LNCaP clone FGC (cell line): Measurements from ENCODE around the gene SAMHD1.
"Not testable (repeated sequence)": the region's sequence is repeated elsewhere in the genome, so short reads cannot be mapped to it uniquely, and the experiment has no call there.

Source experiments
- DNase-seq: peaks from one replicate; pipeline ENCODE4 v3.0.0-alpha.2; 2011; ENCODE audit warnings: low read depth
- H3K4me3 ChIP-seq: 2 replicates; pipeline ENCODE4 v1.5.1; 2011; ENCODE audit warnings: mild to moderate bottlenecking, low read depth, low read length, control low read depth
- TF ChIP-seq, protein P1 (sequence below): IDR thresholded peaks from 2 replicates; pipeline ENCODE4 v1.5.1; 2012; ENCODE audit warnings: mild to moderate bottlenecking; ENCODE audit not compliant: control insufficient read depth, insufficient read depth; ENCODE audit errors: extremely low read depth

SAMHD1 gene

DNA sequence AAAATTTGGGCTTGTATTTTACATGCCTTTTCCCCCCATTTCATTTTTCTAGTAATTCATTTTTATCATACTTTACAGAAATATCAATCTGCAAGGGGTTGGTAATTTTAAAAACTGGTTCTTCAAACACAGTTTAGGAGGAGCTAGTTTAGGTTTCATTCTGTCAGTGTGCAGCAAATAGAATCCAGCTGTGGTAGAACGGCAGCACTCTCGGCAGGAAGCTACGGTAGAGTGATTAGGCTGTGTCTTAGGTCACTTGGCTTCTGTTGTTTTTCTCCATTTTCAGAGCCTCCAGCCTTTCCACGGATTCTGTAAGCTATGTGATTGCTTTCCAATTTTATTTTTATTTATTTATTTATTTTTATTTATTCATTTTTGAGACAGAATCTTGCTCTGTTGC lies 42.9 kb downstream of the SAMHD1 start:
- DNase-seq = no peak
- no peak overlapping the region for H3K4me3 ChIP-seq
- TF ChIP-seq, protein P1, sequence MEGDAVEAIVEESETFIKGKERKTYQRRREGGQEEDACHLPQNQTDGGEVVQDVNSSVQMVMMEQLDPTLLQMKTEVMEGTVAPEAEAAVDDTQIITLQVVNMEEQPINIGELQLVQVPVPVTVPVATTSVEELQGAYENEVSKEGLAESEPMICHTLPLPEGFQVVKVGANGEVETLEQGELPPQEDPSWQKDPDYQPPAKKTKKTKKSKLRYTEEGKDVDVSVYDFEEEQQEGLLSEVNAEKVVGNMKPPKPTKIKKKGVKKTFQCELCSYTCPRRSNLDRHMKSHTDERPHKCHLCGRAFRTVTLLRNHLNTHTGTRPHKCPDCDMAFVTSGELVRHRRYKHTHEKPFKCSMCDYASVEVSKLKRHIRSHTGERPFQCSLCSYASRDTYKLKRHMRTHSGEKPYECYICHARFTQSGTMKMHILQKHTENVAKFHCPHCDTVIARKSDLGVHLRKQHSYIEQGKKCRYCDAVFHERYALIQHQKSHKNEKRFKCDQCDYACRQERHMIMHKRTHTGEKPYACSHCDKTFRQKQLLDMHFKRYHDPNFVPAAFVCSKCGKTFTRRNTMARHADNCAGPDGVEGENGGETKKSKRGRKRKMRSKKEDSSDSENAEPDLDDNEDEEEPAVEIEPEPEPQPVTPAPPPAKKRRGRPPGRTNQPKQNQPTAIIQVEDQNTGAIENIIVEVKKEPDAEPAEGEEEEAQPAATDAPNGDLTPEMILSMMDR = no peak

DNA sequence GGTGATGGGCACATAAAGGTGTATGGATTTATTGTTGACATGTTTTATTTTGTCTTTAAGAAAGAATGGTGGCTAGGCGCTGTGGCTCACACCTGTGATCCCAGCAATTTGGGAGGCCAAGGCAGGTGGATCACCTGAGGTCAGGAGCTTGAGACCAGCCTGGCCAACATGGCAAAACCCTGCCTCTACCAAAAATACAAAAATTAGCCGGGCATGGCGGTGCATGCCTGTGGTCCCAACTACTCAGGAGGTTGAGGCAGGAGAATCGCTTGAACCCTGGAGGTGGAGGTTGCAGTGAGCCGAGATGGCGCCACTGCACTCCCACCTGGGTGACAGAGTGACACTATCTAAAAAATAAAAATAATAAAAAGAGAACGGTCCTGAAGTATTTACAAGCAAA lies 45.4 kb downstream of the SAMHD1 start:
- not testable (repeated sequence) for DNase-seq, H3K4me3 ChIP-seq

DNA sequence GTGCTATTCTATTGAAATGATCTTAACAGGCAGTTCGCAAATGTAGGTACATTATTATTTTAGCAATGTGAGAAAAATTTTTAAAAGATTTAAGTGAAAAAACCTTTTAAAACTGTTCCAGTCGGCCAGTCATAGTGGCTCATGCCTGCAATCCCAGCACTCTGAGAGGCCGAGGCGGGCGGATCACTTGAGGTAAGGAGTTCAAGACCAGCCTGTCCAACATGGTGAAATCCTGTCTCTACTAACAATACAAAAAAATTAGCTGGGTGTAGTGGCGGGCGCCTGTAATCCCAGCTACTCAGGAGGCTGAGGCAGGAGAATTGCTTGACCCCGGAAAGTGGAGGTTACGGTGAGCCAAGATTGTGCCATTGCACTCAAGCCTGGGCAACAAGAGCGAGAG lies 45.9 kb downstream of the SAMHD1 start:
- H3K4me3 ChIP-seq, DNase-seq: not testable (repeated sequence)

DNA sequence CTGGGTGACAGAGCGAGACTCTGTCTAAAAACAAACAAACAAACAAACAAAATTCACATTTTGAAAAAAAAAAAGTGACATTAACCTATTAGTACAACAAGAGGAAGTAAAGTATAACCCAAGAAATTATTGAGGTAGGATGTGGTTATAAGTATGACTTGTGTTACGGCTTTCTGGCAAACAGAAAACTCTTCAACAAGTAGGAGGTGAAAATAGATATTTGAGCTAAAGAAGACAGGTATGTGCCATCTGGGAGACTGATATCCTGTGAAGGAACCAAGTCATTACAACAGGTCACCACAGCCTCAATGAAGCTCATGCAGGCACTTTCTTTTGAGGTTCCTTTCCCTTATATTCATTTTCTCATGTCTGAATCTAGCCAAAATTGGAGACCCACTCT lies 46.8 kb downstream of the SAMHD1 start:
- no peak overlapping the region for H3K4me3 ChIP-seq
- DNase-seq = no peak
- TF ChIP-seq, protein P1 = no peak

DNA sequence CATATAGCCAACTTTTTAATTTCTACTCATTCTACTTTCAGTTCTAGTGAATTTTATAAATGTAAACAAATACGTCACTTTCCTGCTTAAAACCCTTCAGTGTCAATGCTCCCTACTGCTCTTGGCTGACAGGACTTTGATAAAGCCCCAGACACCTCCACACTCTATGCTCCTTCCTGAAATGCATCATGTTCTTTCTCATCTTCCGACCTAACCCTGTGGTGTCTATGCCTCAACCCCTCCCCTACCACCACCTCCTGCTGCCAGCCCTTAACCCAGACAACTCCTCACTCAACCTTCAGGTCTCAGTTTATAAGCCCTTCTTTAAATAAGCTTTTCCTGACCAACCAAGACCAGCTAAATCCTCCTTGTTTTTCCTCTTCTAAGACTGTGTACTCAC lies 56.5 kb downstream of the SAMHD1 start:
- no peak for DNase-seq
- TF ChIP-seq, protein P1 = no peak
- no peak overlapping the region for H3K4me3 ChIP-seq

DNA sequence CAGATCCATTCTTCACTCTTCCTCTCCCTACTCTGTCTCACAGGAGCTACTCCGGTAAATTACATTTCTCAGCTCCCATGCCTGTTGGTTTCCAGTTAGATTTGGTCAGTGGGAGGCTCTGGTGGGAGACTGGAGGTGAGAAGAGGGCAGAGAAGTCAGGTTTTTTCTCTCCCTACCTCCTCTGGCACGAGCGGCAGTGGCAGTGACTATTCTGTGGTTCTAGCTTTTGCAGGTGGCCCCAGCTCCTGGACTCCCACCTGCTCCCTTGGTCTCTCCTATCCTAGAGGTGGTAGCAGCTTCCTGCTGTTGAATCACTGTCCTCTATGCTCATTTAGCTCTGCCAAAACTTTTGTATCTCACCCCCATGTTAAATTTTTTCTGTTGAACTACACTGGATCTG lies 57.7 kb downstream of the SAMHD1 start:
- no peak overlapping the region for H3K4me3 ChIP-seq
- TF ChIP-seq, protein P1 = no peak
- DNase-seq = no peak

DNA sequence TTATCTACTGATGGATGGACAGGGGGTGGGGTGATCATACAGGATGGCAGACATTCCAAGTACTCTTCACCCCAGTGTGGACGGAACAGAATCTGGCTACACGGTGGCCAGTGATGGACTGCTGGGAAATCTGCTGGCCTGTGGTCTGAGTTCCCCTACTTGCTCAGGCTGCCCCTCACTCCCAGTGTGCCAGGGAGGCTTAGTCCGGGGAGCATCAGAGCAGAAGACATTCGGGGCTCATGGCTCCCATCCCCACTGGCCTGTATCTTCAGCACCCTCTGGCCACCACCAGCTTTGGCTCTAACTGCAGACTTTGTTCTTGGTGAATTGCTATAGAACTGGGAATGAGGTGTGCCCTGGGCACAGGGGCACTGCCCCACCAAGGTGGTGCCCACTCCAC lies 60.3 kb downstream of the SAMHD1 start:
- H3K4me3 ChIP-seq = no peak overlapping the region
- TF ChIP-seq, protein P1 = no peak
- DNase-seq = no peak

DNA sequence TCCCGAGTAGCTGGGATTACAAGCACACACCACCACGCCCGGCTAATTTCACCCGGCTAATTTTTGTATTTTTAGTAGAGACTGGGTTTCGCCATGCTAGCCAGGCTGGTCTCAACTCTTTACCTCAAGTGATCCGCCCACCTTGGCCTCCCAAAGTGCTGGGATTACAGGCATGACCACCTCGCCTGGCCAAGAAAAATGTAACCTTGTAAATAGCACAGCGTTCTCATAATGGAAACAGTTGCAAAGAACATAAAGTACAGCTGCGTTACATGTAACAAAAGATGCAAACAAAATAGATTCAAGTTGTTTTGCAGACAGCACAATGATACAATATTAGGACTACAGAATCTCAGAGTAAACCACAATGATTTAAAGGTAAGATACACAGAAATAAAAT lies 60.9 kb downstream of the SAMHD1 start:
- TF ChIP-seq, protein P1 = no peak
- DNase-seq = no peak
- H3K4me3 ChIP-seq = no peak overlapping the region
